Activated naive CD8-positive, alpha-beta T cell treated with anti-CD3 and anti-CD28 coated beads, Interleukin-2, amount 50 U/mL, for 24 hours (primary cell): Measurements from ENCODE around the gene FAM170B.
A peak's percentile ranks its signal among the peaks of the same experiment; 100 is the strongest.

ENCODE experiments used
- ATAC-seq: fragments of 150-1000 bp; cut with Tn5 transposase; one replicate; pipeline ENCODE4 v1.10.0; 2021
- DNase-seq: peaks from one replicate; pipeline ENCODE4 v3.0.0; 2021
- H3K27ac Mint-ChIP-seq: one replicate; pipeline ENCODE4 v1.8.0; 2021; ENCODE audit warnings: mild to moderate bottlenecking, mixed read lengths
- H3K27me3 Mint-ChIP-seq: one replicate; pipeline ENCODE4 v1.8.0; 2021; ENCODE audit warnings: mixed read lengths
- H3K36me3 Mint-ChIP-seq: one replicate; pipeline ENCODE4 v1.8.0; 2021; ENCODE audit warnings: low read depth, mixed read lengths
- H3K4me1 Mint-ChIP-seq: one replicate; pipeline ENCODE4 v1.8.0; 2021; ENCODE audit warnings: mixed read lengths
- H3K4me3 Mint-ChIP-seq: one replicate; pipeline ENCODE4 v1.8.0; 2021; ENCODE audit warnings: mild to moderate bottlenecking, moderate library complexity, mixed read lengths
- H3K9me3 Mint-ChIP-seq: one replicate; pipeline ENCODE4 v1.8.0; 2021; ENCODE audit warnings: mixed read lengths

Gene FAM170B

GRCh38 chr10:49164559-49165188 is 30.9 kb upstream of the FAM170B start:
- H3K36me3 Mint-ChIP-seq, result no peaks in the 10 kb centered on the region
- ATAC-seq, result peak; percentile 75
- DNase-seq, result peak; percentile 44
- H3K4me1 Mint-ChIP-seq, result peaks cover 14% of the 10 kb centered on the region
- H3K9me3 Mint-ChIP-seq, result no peaks in the 10 kb centered on the region
- H3K27ac Mint-ChIP-seq, result peak overlapping the region; percentile 8
- no peak overlapping the region for H3K4me3 Mint-ChIP-seq
- no peaks in the 10 kb centered on the region for H3K27me3 Mint-ChIP-seq

GRCh38 chr10:49163741-49164140 is 29.9 kb upstream of the FAM170B start:
- DNase-seq, result no peak
- Mint-ChIP-seq H3K4me1 (peaks cover 14% of the 10 kb centered on the region), H3K36me3 (no peaks in the 10 kb centered on the region), H3K9me3 (no peaks in the 10 kb centered on the region), H3K27me3 (no peaks in the 10 kb centered on the region), H3K27ac (peak overlapping the region; percentile 8), H3K4me3 (no peak overlapping the region)
- ATAC-seq, result no peak

GRCh38 chr10:49162761-49163310 is 29.0 kb upstream of the FAM170B start:
- Mint-ChIP-seq H3K36me3 (no peaks in the 10 kb centered on the region), H3K9me3 (no peaks in the 10 kb centered on the region), H3K4me3 (no peak overlapping the region), H3K27me3 (peaks cover 2% of the 10 kb centered on the region), H3K27ac (no peak overlapping the region), H3K4me1 (peaks cover 14% of the 10 kb centered on the region)
- DNase-seq (no peak), ATAC-seq (no peak)

- DNase-seq, result no peak
- Mint-ChIP-seq H3K36me3 (no peaks in the 10 kb centered on the region), H3K4me3 (no peak overlapping the region), H3K27me3 (peaks cover 2% of the 10 kb centered on the region), H3K9me3 (no peaks in the 10 kb centered on the region), H3K27ac (no peak overlapping the region), H3K4me1 (peaks cover 17% of the 10 kb centered on the region)
- ATAC-seq, result no peak
Measured at GRCh38 chr10:49162063-49162462, 28.2 kb upstream of the FAM170B start.

- peaks cover 2% of the 10 kb centered on the region for H3K27me3 Mint-ChIP-seq
- ATAC-seq (no peak), DNase-seq (no peak)
- no peaks in the 10 kb centered on the region for H3K9me3 Mint-ChIP-seq
- H3K36me3 Mint-ChIP-seq, result no peaks in the 10 kb centered on the region
- H3K27ac Mint-ChIP-seq, result no peak overlapping the region
- H3K4me1 Mint-ChIP-seq, result peaks cover 18% of the 10 kb centered on the region
- no peak overlapping the region for H3K4me3 Mint-ChIP-seq
Measured at GRCh38 chr10:49161411-49161997, 27.7 kb upstream of the FAM170B start.

GRCh38 chr10:49160814-49161213 is 27.0 kb upstream of the FAM170B start:
- no peak for DNase-seq
- no peak for ATAC-seq
- Mint-ChIP-seq H3K27ac (no peak overlapping the region), H3K27me3 (peaks cover 2% of the 10 kb centered on the region), H3K4me1 (peaks cover 14% of the 10 kb centered on the region), H3K4me3 (no peak overlapping the region), H3K36me3 (no peaks in the 10 kb centered on the region), H3K9me3 (no peaks in the 10 kb centered on the region)

GRCh38 chr10:49160110-49160509 is 26.3 kb upstream of the FAM170B start:
- no peak overlapping the region for H3K4me3 Mint-ChIP-seq
- no peak overlapping the region for H3K27ac Mint-ChIP-seq
- DNase-seq (no peak), ATAC-seq (no peak)
- H3K4me1 Mint-ChIP-seq, result peaks cover 14% of the 10 kb centered on the region
- H3K9me3 Mint-ChIP-seq, result no peaks in the 10 kb centered on the region
- peaks cover 2% of the 10 kb centered on the region for H3K27me3 Mint-ChIP-seq
- no peaks in the 10 kb centered on the region for H3K36me3 Mint-ChIP-seq

GRCh38 chr10:49158915-49159314 is 25.1 kb upstream of the FAM170B start:
- H3K27ac Mint-ChIP-seq, result no peak overlapping the region
- H3K4me1 Mint-ChIP-seq, result peaks cover 5% of the 10 kb centered on the region
- ATAC-seq (no peak), DNase-seq (no peak)
- H3K27me3 Mint-ChIP-seq, result peaks cover 2% of the 10 kb centered on the region
- H3K9me3 Mint-ChIP-seq, result no peaks in the 10 kb centered on the region
- no peak overlapping the region for H3K4me3 Mint-ChIP-seq
- H3K36me3 Mint-ChIP-seq, result no peaks in the 10 kb centered on the region

GRCh38 chr10:49158404-49158803 is 24.6 kb upstream of the FAM170B start:
- H3K27me3 Mint-ChIP-seq, result peaks cover 2% of the 10 kb centered on the region
- H3K4me3 Mint-ChIP-seq, result no peak overlapping the region
- no peak for ATAC-seq
- H3K27ac Mint-ChIP-seq, result no peak overlapping the region
- H3K9me3 Mint-ChIP-seq, result no peaks in the 10 kb centered on the region
- peaks cover 5% of the 10 kb centered on the region for H3K4me1 Mint-ChIP-seq
- no peaks in the 10 kb centered on the region for H3K36me3 Mint-ChIP-seq
- DNase-seq, result no peak

GRCh38 chr10:49157229-49157628 is 23.4 kb upstream of the FAM170B start:
- H3K9me3 Mint-ChIP-seq, result no peaks in the 10 kb centered on the region
- peaks cover 2% of the 10 kb centered on the region for H3K27me3 Mint-ChIP-seq
- no peaks in the 10 kb centered on the region for H3K36me3 Mint-ChIP-seq
- peaks cover 5% of the 10 kb centered on the region for H3K4me1 Mint-ChIP-seq
- H3K4me3 Mint-ChIP-seq, result no peak overlapping the region
- no peak overlapping the region for H3K27ac Mint-ChIP-seq
- DNase-seq, result no peak
- no peak for ATAC-seq

- H3K4me1 Mint-ChIP-seq, result peaks cover 5% of the 10 kb centered on the region
- peaks cover 2% of the 10 kb centered on the region for H3K27me3 Mint-ChIP-seq
- ATAC-seq (no peak), DNase-seq (no peak)
- H3K27ac Mint-ChIP-seq, result no peak overlapping the region
- H3K36me3 Mint-ChIP-seq, result no peaks in the 10 kb centered on the region
- no peaks in the 10 kb centered on the region for H3K9me3 Mint-ChIP-seq
- no peak overlapping the region for H3K4me3 Mint-ChIP-seq
Measured at GRCh38 chr10:49154641-49155040, 20.8 kb upstream of the FAM170B start.

GRCh38 chr10:49153971-49154370 is 20.1 kb upstream of the FAM170B start:
- H3K27me3 Mint-ChIP-seq, result peaks cover 4% of the 10 kb centered on the region
- H3K36me3 Mint-ChIP-seq, result no peaks in the 10 kb centered on the region
- H3K4me1 Mint-ChIP-seq, result peaks cover 5% of the 10 kb centered on the region
- H3K4me3 Mint-ChIP-seq, result no peak overlapping the region
- DNase-seq (no peak), ATAC-seq (no peak)
- no peaks in the 10 kb centered on the region for H3K9me3 Mint-ChIP-seq
- H3K27ac Mint-ChIP-seq, result no peak overlapping the region

GRCh38 chr10:49153115-49153514 is 19.3 kb upstream of the FAM170B start:
- no peaks in the 10 kb centered on the region for H3K36me3 Mint-ChIP-seq
- no peak overlapping the region for H3K4me3 Mint-ChIP-seq
- H3K9me3 Mint-ChIP-seq, result peaks cover 5% of the 10 kb centered on the region
- no peak overlapping the region for H3K27ac Mint-ChIP-seq
- no peak for ATAC-seq
- peaks cover 5% of the 10 kb centered on the region for H3K4me1 Mint-ChIP-seq
- no peak for DNase-seq
- H3K27me3 Mint-ChIP-seq, result peaks cover 1% of the 10 kb centered on the region

- Mint-ChIP-seq H3K27me3 (peaks cover 1% of the 10 kb centered on the region), H3K4me3 (no peak overlapping the region), H3K27ac (no peak overlapping the region), H3K4me1 (peaks cover 4% of the 10 kb centered on the region), H3K36me3 (no peaks in the 10 kb centered on the region), H3K9me3 (peaks cover 6% of the 10 kb centered on the region)
- DNase-seq (no peak), ATAC-seq (no peak)
Measured at GRCh38 chr10:49152663-49153062, 18.8 kb upstream of the FAM170B start.

- no peak overlapping the region for H3K4me3 Mint-ChIP-seq
- peaks cover 6% of the 10 kb centered on the region for H3K9me3 Mint-ChIP-seq
- no peaks in the 10 kb centered on the region for H3K36me3 Mint-ChIP-seq
- H3K4me1 Mint-ChIP-seq, result peaks cover 2% of the 10 kb centered on the region
- H3K27ac Mint-ChIP-seq, result no peak overlapping the region
- H3K27me3 Mint-ChIP-seq, result peaks cover 1% of the 10 kb centered on the region
- ATAC-seq (no peak), DNase-seq (no peak)
Measured at GRCh38 chr10:49152037-49152436, 18.2 kb upstream of the FAM170B start.
